Lung (tissue), 12 donors: ENCODE measurements around the gene LRRC74A. TPM values are rescaled to one million over a fixed set of nuclear protein-coding genes. Genes with fewer than 3 reads are reported as not detected.

ENCODE experiments used
- ATAC-seq: fragments of 200-7000 bp; cut with Tn5 transposase; one replicate; pipeline ENCODE4 v1.9.1; 2020; ENCODE audit warnings: moderate number of reproducible peaks; ENCODE audit not compliant: insufficient read depth, low FRiP score
- DNase-seq, 3 donors: peaks; one replicate each; pipeline ENCODE4 v3.0.0-alpha.2; 2013 to 2017
- H3K27ac ChIP-seq, 2 donors: one replicate each; pipeline ENCODE4 v1.5.1; 2013; ENCODE audit warnings: mild to moderate bottlenecking in 2 of 2, moderate library complexity in 2 of 2, control low read depth in 1 of 2, inconsistent platforms in 1 of 2, low read depth in 1 of 2, low read length in 1 of 2
- H3K27me3 ChIP-seq, 3 donors: one replicate each; pipeline ENCODE4 v1.5.1; 2013; ENCODE audit warnings: low read length in 2 of 3; ENCODE audit not compliant: control insufficient read depth in 3 of 3, insufficient read depth in 3 of 3
- H3K36me3 ChIP-seq, 4 donors: one replicate each; pipeline ENCODE4 v1.5.1; 2013; ENCODE audit warnings: low read length in 4 of 4, mild to moderate bottlenecking in 1 of 4, moderate library complexity in 1 of 4; ENCODE audit not compliant: control insufficient read depth in 4 of 4, insufficient read depth in 4 of 4
- H3K4me1 ChIP-seq, 5 donors: one replicate each; pipeline ENCODE4 v1.5.1; 2013; ENCODE audit warnings: low read length in 5 of 5, mild to moderate bottlenecking in 2 of 5, moderate library complexity in 1 of 5; ENCODE audit not compliant: control insufficient read depth in 5 of 5, insufficient read depth in 5 of 5
- H3K4me3 ChIP-seq: one replicate; pipeline ENCODE4 v1.5.1; 2013; ENCODE audit warnings: mild to moderate bottlenecking, control low read depth, moderate library complexity
- H3K9ac ChIP-seq, 2 donors: one replicate each; pipeline ENCODE4 v1.5.1; 2013; ENCODE audit warnings: low read length in 2 of 2, control low read depth in 1 of 2; ENCODE audit not compliant: insufficient read depth in 1 of 2
- H3K9me3 ChIP-seq, 4 donors: one replicate each; pipeline ENCODE4 v1.5.1; 2013; ENCODE audit warnings: low read length in 3 of 4, mild to moderate bottlenecking in 1 of 4, moderate library complexity in 1 of 4; ENCODE audit not compliant: control insufficient read depth in 4 of 4, insufficient read depth in 3 of 4
- WGBS, 2 donors: extraction: QIAGEN DNeasy Blood & Tissue Kit; methylation state at CpG; one replicate each; pipeline ENCODE4 v1.1.7; 2013; 5-methylcytosine and 5-hydroxymethylcytosine counted together
- polyA plus RNA-seq, 2 donors: library from polyadenylated mRNA; stranded (reverse); fragments of 200-250 nt; gene quantifications; one replicate each; pipeline ENCODE4 v1.2.1, GENCODE V29; 2013
- total RNA-seq, 2 donors: library from RNA; depleted of rRNA in 1 of 2; stranded (reverse); fragments of >200 nt in 1 of 2; gene quantifications; one replicate each; pipeline ENCODE4 v1.2.1, GENCODE V29; 2014 to 2021
- TF ChIP-seq, protein P1 (sequence below): IDR thresholded peaks from 2 replicates; pipeline ENCODE4 v1.5.1; 2012; ENCODE audit warnings: mild to moderate bottlenecking; ENCODE audit errors: control extremely low read depth, extremely low read depth
- donor health status: control.
- donor health status: control.
- donor health status: Bipolar disorder and iron deficiency.
- donor health status: healthy.
- donor health status: DM: yes; HTN: yes; CAD: no.

The LRRC74A gene
- total and polyA plus RNA-seq, 4 donors = not detected

DNA sequence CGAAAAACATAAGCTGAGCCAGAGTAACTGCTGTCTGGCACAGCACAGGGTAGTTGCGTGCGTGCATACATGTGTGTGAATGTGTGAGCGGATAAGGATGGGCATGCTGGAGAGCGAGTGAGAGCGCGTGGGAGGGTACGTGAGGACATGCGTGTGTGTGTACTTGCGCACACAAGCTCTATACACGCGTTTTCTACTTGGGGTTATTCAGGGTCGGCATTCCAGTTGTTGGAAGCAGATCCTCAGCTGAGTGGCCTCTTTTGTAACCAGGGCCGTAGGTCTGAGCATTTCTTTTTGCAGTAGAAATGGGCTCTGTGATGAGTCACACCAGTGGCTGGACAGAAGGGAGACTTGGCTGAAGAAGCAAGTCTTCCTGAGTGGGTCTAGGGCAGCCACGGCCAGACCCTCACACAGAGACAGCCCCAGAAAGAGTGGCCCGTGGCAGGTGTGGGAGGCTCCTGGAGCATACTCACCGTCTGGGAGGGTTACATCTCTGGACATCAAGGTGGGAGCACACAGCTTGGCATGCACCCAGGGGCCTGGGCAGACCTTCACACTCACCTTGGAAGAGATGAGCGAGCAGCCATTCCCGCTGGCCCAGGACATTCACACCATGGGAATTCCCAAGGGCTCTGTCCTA is 78.0 kb downstream of the LRRC74A start:
- Histone ChIP-seq H3K9ac (peak overlapping the region in 1 of 2 donors; percentile 40), H3K27ac (peak overlapping the region in 1 of 2 donors; percentile 75), H3K36me3 (no peaks in the 10 kb centered on the region), H3K27me3 (no peaks in the 10 kb centered on the region), H3K9me3 (peaks cover 0 to 2% (median 0%) of the 10 kb centered on the region in 4 donors), H3K4me3 (no peak overlapping the region), H3K4me1 (peaks cover 0 to 33% (median 16%) of the 10 kb centered on the region in 5 donors)
- TF ChIP-seq, protein P1, sequence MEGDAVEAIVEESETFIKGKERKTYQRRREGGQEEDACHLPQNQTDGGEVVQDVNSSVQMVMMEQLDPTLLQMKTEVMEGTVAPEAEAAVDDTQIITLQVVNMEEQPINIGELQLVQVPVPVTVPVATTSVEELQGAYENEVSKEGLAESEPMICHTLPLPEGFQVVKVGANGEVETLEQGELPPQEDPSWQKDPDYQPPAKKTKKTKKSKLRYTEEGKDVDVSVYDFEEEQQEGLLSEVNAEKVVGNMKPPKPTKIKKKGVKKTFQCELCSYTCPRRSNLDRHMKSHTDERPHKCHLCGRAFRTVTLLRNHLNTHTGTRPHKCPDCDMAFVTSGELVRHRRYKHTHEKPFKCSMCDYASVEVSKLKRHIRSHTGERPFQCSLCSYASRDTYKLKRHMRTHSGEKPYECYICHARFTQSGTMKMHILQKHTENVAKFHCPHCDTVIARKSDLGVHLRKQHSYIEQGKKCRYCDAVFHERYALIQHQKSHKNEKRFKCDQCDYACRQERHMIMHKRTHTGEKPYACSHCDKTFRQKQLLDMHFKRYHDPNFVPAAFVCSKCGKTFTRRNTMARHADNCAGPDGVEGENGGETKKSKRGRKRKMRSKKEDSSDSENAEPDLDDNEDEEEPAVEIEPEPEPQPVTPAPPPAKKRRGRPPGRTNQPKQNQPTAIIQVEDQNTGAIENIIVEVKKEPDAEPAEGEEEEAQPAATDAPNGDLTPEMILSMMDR = no peak
- 72 to 77% methylated on average over 19 of the region's 19 CpGs for WGBS, 2 donors
- ATAC-seq = peak; percentile 50
- DNase-seq = peak; percentile 73 to 88 (median 81)

DNA sequence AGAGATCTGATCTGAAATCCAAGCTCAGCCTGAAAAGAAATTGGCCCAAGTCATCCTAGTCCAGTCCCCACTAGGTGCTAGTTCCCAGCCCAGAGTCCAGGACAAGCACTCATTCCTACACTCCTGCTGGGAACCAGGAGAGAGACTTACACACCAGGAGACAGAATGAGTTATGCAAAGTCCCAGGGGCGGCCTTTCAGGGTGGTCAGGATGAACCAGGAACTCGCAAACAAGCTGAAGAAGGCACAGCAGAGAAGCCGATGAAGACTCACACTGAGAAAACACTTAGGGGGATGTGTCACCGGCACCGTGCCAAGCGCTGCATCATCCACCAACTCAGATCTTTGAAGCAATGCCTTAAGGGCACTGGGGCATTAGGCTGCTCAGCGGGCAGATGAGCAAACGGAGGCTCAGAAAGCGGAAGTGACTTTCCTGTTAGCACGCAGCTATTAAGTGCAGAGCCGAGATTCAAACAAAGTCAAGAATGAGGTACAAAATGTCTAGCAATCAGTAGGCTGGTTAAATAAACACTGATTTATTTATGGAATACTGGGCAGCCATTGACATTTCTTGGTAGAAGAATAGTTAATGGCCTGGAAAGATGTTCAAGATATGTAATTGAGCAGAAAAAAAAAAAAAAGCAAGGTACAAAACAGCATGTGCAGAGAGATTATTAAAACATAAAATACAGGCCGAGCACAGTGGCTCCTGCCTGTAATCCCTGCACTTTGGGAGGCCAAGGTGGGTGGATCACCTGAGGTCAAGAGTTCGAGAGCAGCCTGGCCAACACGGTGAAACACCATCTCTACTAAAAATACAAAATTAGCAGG is 78.7 kb downstream of the LRRC74A start:
- H3K27ac ChIP-seq = peak overlapping the region in 1 of 2 donors; percentile 75
- H3K4me3 ChIP-seq = no peak overlapping the region
- H3K36me3 ChIP-seq = no peaks in the 10 kb centered on the region
- TF ChIP-seq, protein P1 = no peak
- peak; percentile 49 for ATAC-seq
- DNase-seq = peak; percentile 77 to 85 (median 79)
- H3K4me1 ChIP-seq = peaks cover 0 to 33% (median 16%) of the 10 kb centered on the region in 5 donors
- no peak overlapping the region for H3K9ac ChIP-seq
- 29 to 30% methylated on average over 14 of the region's 14 CpGs for WGBS, 2 donors
- H3K27me3 ChIP-seq = no peaks in the 10 kb centered on the region
- peaks cover 0 to 2% (median 0%) of the 10 kb centered on the region in 4 donors for H3K9me3 ChIP-seq

DNA sequence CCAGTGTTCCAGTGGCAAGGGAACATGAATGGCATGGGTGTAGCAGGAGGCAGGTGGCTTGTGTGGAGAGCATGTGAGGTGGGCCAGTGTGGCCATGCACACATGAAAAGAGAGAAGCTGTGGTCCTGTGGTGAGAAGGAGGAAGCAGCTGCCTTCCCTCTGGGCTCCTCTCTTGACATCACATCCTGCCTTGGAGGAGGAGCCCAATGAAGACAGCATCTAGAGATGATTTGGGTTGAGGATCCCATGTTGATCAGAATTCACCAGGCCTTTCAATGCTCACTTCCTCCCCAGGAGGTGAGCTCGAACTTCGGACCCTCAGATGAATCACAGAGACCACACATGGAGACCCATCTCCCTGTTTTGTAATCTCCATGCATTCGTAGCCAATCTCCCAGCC is 82.6 kb downstream of the LRRC74A start:
- TF ChIP-seq, protein P1 = no peak
- peak overlapping the region in 1 of 2 donors; percentile 28 for H3K27ac ChIP-seq

More for the DNA sequence above, 82.6 kb downstream of the LRRC74A start:
- Histone ChIP-seq H3K36me3 (no peaks in the 10 kb centered on the region), H3K9me3 (peaks cover 0 to 2% (median 0%) of the 10 kb centered on the region in 4 donors), H3K4me1 (peaks cover 0 to 26% (median 21%) of the 10 kb centered on the region in 5 donors), H3K4me3 (no peak overlapping the region), H3K27me3 (no peaks in the 10 kb centered on the region), H3K9ac (no peak overlapping the region)
- 37 to 73% methylated on average over 3 of the region's 3 CpGs for WGBS, 2 donors
- ATAC-seq (no peak), DNase-seq (peak in 2 of 3 donors; percentile 27 to 30)
